BJ (cell line): ENCODE results near the gene MORC1. TPM values are rescaled to one million over a fixed set of nuclear protein-coding genes. Genes with fewer than 3 reads are reported as not detected.

Source experiments
- CTCF ChIA-PET: fragments of 350-600 bp; formaldehyde crosslinking; extraction: SDS; loops from one replicate; lab custom pipeline; 2021; ENCODE audit warnings: antibody characterized with exemption, inconsistent platforms; lab: Yijun Ruan, JAX
- POLR2A ChIA-PET: fragments of 300-600 bp; sonication (Branson Sonifier 250); formaldehyde crosslinking; extraction: SDS; loops from one replicate; lab custom pipeline; 2021; ENCODE audit warnings: antibody characterized with exemption; lab: Charles Lee
- DNase-seq: peaks from one replicate; pipeline ENCODE4 v3.0.0-alpha.2; 2011; ENCODE audit warnings: low read depth
- H3K27me3 ChIP-seq: 2 replicates; pipeline ENCODE4 v1.6.0; 2011; ENCODE audit warnings: low read length; ENCODE audit not compliant: control insufficient read depth, insufficient read depth
- H3K36me3 ChIP-seq: 2 replicates; pipeline ENCODE4 v1.5.1; 2011; ENCODE audit warnings: low read length; ENCODE audit not compliant: control insufficient read depth, insufficient read depth
- H3K4me3 ChIP-seq: 2 replicates; pipeline ENCODE4 v1.5.1; 2011; ENCODE audit warnings: low read depth, mild to moderate bottlenecking, control low read depth, low read length
- CTCF ChIP-seq: IDR thresholded peaks from 2 replicates; pipeline ENCODE4 v1.5.1; 2011; ENCODE audit warnings: low read depth, mild to moderate bottlenecking, control low read depth, inconsistent platforms, low read length, moderate library complexity; ENCODE audit not compliant: insufficient read depth
- polyA plus RNA-seq: library from polyadenylated mRNA; depleted of rRNA; stranded (reverse); fragments of >200 nt; gene quantifications from 2 replicates; pipeline ENCODE4 v1.2.3, GENCODE V29; 2011

Gene MORC1
- polyA plus RNA-seq, 1 experiment = not detected

DNA sequence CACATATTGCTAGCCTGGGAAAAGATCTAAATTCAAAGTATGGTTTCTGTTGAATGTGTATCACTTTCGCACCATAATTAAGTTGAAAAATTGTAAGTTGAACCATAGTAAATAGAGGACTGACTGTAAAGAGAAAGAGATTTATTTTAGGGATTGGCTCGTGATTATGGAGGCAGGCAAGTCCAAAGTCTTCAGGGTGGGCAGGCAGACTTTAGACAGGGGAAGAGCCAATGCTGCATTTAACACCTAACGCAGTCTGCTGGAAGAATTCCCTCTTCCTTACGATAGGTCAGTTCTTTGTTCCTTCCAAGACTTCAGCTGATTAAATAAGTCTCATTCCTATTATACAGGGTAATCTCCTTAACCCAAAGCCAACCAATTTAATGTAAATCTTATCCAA, 34.4 kb upstream of the MORC1 start:
- POLR2A ChIA-PET = no interaction called here
- no peak for TF ChIP-seq CTCF
- Histone ChIP-seq H3K27me3 (no peaks in the 10 kb centered on the region), H3K36me3 (no peaks in the 10 kb centered on the region), H3K4me3 (no peak overlapping the region)
- DNase-seq = no peak
- CTCF ChIA-PET = no interaction called here

GRCh38 chr3:109149078-109149477, 31.1 kb upstream of the MORC1 start:
- no peaks in the 10 kb centered on the region for H3K36me3 ChIP-seq
- CTCF ChIA-PET = no interaction called here

DNA sequence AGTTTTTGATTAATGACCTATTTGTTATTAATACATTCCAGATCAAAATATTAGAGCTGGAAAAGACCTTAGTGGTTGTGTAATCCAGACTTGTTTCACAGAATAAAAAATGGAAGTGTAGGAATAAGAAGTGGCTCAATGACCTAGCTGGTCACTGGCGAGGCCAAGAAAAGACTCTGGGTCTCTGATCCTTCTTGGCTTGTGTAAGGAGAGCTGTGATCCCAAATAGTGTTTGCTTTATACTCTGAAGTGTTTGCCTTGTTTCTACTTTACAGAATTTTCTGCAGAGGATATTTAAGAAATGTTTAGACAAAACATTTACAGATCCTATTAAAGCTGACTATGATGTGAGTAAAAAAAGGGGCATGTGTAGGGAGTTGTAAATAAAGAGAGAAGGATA, 25.7 kb upstream of the MORC1 start:
- CTCF ChIA-PET = no interaction called here
- POLR2A ChIA-PET = no interaction called here
- TF ChIP-seq CTCF = no peak

More at GRCh38 chr3:109149078-109149477, 31.1 kb upstream of the MORC1 start:
- TF ChIP-seq CTCF = no peak
- Histone ChIP-seq H3K4me3 (no peak overlapping the region), H3K27me3 (no peaks in the 10 kb centered on the region)
- POLR2A ChIA-PET = no interaction called here
- DNase-seq = no peak

DNA sequence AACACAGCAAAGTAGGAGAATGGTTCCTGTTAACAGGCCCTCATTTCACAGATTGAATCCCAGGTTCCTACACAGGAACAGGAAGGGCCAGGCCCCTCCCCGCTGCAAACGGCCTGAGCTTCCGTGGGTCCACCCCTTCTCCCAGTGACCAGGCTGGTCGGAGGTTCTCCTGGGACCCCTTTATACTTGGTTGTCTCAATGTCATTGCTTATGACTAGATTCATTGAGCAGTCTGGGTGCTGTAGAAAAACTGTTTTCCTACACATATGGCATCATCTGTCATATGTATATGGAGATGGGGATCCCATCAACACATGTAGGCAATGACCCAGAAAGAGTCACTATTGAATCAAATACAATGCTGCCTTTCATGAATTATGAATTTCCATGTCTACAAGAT, 22.4 kb upstream of the MORC1 start:
- H3K27me3 ChIP-seq = no peaks in the 10 kb centered on the region

More for the DNA sequence above, 25.7 kb upstream of the MORC1 start:
- H3K4me3 ChIP-seq = no peak overlapping the region
- H3K27me3 ChIP-seq = no peaks in the 10 kb centered on the region
- no peaks in the 10 kb centered on the region for H3K36me3 ChIP-seq
- no peak for DNase-seq

DNA sequence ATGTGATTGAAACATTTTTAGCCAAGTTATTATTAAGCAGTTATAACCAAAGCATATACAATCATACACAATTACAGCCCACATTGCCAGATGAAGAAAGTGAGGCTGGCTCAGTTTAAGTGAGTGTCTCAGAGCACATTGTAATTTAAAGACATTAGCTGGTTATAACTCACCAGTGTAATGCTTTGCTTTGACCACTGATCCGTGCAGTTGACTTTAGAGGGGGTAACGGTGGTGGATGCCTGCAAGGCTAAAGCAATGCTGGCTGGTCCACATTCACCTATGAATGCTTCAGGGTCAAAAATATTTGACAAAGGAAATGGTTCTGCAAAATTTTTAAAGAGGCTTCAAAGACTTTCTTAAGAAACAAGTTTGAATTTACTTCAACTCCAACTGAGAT, 19.8 kb upstream of the MORC1 start:
- DNase-seq = no peak
- no peaks in the 10 kb centered on the region for H3K36me3 ChIP-seq
- ChIA-PET CTCF (no interaction called here), POLR2A (no interaction called here)
- TF ChIP-seq CTCF = no peak
- H3K27me3 ChIP-seq = no peaks in the 10 kb centered on the region
- H3K4me3 ChIP-seq = no peak overlapping the region

More for the DNA sequence above, 22.4 kb upstream of the MORC1 start:
- Histone ChIP-seq H3K36me3 (no peaks in the 10 kb centered on the region), H3K4me3 (no peak overlapping the region)
- TF ChIP-seq CTCF = no peak
- CTCF ChIA-PET = no interaction called here
- POLR2A ChIA-PET = no interaction called here
- DNase-seq = no peak
